ENCODE measurements around the gene CFAP92.
A peak's percentile ranks its signal among the peaks of the same experiment; 100 is the strongest.

Gene CFAP92

GRCh38 chr3:129026728-129027543, 33.1 kb upstream of the CFAP92 start:
- DNase-seq (ENCODE audit: low read depth): peak; percentile 41

- DNase-seq (ENCODE audit: low read depth): no peak
Measured at GRCh38 chr3:129025691-129026435, 32.0 kb upstream of the CFAP92 start.

- DNase-seq (ENCODE audit: low read depth): no peak
Measured at GRCh38 chr3:129025108-129025507, 31.2 kb upstream of the CFAP92 start.

- DNase-seq (ENCODE audit: low read depth): no peak
Measured at GRCh38 chr3:129023909-129024308, 30.0 kb upstream of the CFAP92 start.

GRCh38 chr3:129023008-129023358, 29.1 kb upstream of the CFAP92 start:
- DNase-seq (ENCODE audit: low read depth): no peak

GRCh38 chr3:129022114-129023007, 28.5 kb upstream of the CFAP92 start:
- no peak for DNase-seq (ENCODE audit: low read depth)

- no peak for DNase-seq (ENCODE audit: low read depth)
Measured at GRCh38 chr3:129021140-129021551, 27.3 kb upstream of the CFAP92 start.

- DNase-seq (ENCODE audit: low read depth): no peak
Measured at GRCh38 chr3:129020691-129021090, 26.8 kb upstream of the CFAP92 start.

GRCh38 chr3:129019266-129019665, 25.4 kb upstream of the CFAP92 start:
- DNase-seq (ENCODE audit: low read depth): no peak

GRCh38 chr3:129018751-129019150, 24.9 kb upstream of the CFAP92 start:
- DNase-seq (ENCODE audit: low read depth): no peak

- no peak for DNase-seq (ENCODE audit: low read depth)
Measured at GRCh38 chr3:129018271-129018670, 24.4 kb upstream of the CFAP92 start.

GRCh38 chr3:129017484-129017899, 23.6 kb upstream of the CFAP92 start:
- no peak for DNase-seq (ENCODE audit: low read depth)

GRCh38 chr3:129016720-129017483, 23.0 kb upstream of the CFAP92 start:
- DNase-seq (ENCODE audit: low read depth): no peak

GRCh38 chr3:129016356-129016719, 22.5 kb upstream of the CFAP92 start:
- no peak for DNase-seq (ENCODE audit: low read depth)

GRCh38 chr3:129015388-129016105, 21.7 kb upstream of the CFAP92 start:
- DNase-seq (ENCODE audit: low read depth): no peak

- no peak for DNase-seq (ENCODE audit: low read depth)
Measured at GRCh38 chr3:129014793-129015345, 21.0 kb upstream of the CFAP92 start.

GRCh38 chr3:129014148-129014547, 20.3 kb upstream of the CFAP92 start:
- DNase-seq (ENCODE audit: low read depth): no peak

GRCh38 chr3:129013491-129013891, 19.6 kb upstream of the CFAP92 start:
- DNase-seq (ENCODE audit: low read depth): no peak

GRCh38 chr3:129010310-129010956, 16.6 kb upstream of the CFAP92 start:
- DNase-seq (ENCODE audit: low read depth): no peak

GRCh38 chr3:129009266-129009665, 15.4 kb upstream of the CFAP92 start:
- no peak for DNase-seq (ENCODE audit: low read depth)
